DMS53 treated with DMSO at 0.1 percent for 48 hours (cell line): ENCODE measurements around the gene IFFO2.

Experiments
- DNase-seq: peaks from one replicate; lab custom pipeline; 2025; ENCODE audit not compliant: unreplicated experiment; lab: John Stamatoyannopoulos, UW

Gene IFFO2

GRCh38 chr1:18921516-18922251 lies 34.8 kb downstream of the IFFO2 start:
- DNase-seq: no peak

DNA sequence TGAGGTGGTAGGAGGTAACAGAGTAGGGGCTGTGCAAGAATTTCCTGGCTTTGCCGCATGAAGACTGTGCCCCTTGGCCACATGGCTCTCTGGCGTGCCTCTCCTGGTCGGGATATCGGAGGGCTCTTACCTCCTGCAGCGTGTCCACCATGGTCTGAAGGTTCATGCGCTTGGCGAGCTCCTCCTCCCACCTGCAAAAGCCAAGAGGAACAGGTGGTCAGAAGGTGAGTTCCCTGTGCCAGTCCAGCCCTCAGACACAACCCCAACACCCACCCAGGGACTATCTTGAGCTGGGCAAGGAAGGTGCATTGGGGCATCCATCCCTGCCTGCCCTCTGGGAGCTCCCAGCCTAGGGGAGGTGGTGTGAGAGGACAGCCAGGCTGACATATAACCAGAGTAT lies 35.5 kb downstream of the IFFO2 start:
- no peak for DNase-seq

- no peak for DNase-seq
These were observed 36.5 kb downstream of the IFFO2 start for GRCh38 chr1:18919956-18920355.

- no peak for DNase-seq
These were observed 37.1 kb downstream of the IFFO2 start for GRCh38 chr1:18919197-18919905.

- no peak for DNase-seq
These were observed 38.1 kb downstream of the IFFO2 start for GRCh38 chr1:18918417-18918816.

GRCh38 chr1:18917071-18917799 lies 39.2 kb downstream of the IFFO2 start:
- DNase-seq: no peak

GRCh38 chr1:18915341-18915740 lies 41.1 kb downstream of the IFFO2 start:
- no peak for DNase-seq

DNA sequence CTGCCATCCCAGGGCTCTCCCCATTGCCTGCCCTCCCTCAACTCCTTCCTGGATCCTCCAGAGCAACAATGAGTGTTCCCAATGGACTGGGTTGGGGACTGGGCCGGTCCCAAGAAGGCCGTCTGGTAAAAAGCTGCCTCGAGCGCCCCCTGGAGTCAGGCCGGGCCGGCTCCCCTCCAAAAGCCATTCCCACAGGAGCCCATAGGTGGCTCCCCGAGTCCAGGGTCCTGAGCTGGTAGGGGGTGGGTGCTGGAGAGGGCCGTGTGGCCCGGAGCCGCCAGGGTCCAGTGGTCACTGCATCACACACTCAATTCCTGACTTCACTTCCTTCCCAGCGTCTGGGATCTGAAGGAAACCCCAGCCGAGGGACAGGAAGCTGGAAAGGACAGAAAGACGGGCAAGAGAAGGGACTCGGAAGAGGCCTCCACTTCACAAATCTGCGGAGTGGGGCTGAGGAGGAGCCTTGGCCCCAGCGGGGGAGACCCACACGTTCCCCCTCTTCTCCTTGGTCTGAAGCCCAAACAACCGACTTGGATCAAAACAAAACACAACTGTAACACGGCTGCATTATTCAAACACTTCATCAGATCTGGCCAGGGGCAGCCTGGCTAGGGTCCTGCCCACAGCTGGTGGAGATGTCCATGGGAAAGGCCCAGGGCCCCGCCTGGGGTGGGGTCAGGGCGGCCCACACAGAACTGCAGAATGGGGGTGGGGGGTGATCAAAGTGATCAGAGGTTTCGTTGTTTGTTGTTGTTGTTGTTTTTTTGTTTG lies 43.2 kb downstream of the IFFO2 start:
- DNase-seq: peak; percentile 5

DNA sequence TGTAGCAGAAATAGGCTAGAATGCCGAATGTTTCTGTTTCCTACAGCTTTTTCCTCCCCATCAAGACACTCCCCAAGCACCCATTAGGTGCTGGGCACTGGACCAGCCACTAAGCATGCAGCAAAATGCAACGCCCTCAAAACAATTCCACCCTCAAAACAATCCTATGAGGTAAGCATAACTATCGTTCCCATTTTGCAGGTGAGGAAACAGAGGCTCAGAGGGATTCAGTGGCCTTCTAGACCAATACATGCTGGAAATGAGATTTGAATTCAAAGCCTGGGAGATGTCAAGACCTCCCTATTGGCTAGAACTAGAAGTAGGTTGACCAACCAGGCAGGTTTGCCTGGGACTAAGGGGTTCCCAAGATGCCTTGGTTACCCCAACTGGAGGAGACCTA lies 43.9 kb downstream of the IFFO2 start:
- DNase-seq: no peak

DNA sequence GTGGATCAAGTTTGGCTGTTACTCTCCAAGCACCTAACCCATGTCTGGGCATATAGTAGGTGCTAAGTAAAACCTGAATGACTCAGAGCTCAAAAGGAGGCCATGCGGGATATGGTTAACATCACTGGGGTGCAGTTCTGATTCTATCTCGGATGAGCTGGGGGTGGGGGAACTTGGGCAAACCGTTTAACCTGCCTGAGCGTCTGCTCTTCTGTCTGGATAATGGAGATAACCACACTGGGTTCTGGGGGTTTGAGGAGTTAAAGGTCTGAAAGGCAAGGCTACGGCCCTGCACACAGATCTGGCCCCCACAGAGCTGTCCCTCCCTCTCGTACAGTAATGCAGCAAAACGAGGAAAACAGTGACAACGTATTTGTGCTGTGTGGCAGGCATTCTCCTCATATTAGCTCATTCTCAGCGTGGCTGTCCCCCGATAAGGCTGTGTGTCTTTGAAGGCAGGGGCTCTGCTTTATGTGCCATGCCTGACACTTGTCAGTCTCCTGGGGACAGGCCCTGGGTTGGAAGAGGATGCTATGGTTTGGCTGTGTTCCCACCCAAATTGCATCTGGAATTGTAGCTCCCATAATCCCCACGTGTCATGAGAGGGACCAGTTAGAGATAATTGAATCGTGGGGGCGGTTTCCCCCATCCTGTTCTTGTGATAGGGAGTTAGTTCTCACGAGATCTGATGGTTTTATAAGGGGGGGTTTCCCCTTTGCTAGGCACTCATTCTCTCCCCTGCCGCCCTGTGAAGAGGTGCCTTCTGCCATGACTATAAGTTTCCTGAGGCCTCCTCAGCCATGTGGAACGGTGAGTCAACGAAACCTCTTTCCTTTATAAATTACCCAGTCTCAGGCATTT lies 47.3 kb downstream of the IFFO2 start:
- DNase-seq: no peak

- DNase-seq: no peak
These were observed 48.3 kb downstream of the IFFO2 start for GRCh38 chr1:18907917-18908845.

DNA sequence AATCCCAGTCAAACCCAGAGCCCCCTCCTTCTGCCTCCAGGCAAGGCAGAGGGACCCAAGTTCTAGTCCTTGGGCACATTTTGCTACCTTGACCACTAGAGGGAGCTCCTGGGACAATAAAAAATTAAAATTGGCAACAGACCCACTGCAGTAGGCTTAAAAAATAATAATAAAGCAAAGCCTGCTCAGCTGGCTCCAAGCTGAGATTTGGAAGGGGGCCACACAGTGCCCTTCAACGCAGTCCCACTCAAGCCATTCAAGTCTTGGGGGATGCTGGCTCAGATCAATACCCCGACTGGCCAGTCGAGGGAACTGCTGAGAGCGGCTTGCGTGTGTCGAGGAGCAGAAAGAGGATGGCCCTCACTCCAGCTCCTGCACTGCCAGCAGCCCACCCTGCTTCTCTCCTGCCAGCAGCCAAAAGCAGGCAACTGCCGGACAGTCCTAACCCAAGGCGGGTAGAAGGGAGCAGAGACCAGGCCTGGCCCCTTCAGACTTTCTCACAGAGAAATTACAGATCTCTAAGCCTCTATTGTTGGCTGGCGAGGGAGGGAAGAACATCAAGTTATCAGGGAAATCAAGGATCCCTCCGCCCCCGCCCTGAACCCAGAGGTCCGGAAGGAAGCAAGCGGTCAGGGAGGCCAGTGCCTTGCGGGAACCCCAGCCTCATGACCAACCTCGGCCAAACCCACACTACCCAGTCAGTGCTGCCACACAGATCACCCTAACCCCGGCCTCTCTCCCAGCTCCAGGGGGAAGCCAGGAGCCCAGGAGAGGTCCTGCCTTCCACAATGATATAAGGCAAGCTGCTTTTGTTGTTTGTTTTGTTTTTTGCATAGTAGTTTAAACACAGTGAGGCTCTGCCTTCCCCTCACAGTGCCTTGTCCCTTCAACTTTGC lies 49.2 kb downstream of the IFFO2 start:
- peak; percentile 50 for DNase-seq

DNA sequence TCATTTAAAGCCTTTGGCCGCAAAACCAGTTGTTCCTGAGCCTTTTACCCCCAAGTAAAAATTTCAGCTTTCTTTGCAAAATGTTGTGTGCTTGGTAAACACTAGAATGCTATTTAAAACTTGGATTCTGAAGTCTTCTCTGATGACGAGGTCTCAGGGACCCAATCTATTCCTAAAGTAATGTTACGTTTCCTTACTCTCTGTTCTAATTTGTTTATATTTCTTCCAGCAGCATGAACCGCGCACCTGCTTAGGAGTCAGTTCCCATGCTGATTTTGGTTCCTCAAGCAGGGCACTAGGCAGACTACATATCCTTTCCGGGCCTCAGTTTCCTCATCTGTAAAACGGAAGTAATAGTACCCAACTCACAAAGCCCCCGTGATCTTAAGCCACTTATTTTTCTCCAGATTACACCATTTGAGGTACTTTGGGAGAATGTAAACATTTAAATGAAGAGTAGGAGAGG lies 53.2 kb downstream of the IFFO2 start:
- DNase-seq: peak; percentile 27

DNA sequence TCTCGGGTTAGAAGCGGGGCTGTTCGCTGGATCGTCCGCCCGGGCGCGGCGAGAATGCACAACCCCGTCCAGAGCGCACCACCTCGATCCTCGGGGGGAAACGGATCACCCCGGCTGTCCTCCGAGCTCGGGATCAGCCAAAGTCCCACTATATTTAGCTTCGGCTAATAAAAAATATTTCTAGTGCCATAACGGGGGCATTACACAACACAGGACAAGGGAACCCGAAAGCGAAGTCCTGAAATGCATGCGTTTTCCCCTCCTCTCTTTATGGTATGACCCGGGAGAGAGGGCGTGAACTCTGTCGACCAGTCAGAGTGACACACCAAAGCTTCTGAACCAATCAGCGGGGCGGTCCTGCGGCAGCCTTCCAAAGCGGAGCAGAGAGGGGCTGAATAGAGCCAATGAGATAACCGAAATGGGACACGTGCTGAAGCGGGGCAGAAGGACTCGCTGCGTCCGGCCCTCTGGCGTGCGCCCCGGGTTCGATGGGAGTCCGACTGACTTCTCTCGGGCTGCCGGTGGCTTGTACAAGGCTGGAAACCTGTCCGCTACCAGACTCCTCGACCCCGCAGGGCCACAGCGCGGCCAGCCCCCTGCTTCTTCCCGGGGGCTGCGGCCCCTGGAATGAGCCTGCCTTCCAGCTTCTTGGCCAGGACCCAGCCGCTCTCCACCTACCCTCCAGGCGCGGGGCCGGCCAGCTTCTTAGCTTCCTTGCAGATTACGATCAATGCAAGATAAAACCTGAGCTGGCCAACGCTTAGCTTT lies 53.8 kb downstream of the IFFO2 start, which contains the start of gene ALDH4A1:
Gene ALDH4A1 (minus strand): TSS at position 33 of the 768 bp plus-strand sequence. CDS start 32 bp downstream, at position 1.
- peak; percentile 97 for DNase-seq

DNA sequence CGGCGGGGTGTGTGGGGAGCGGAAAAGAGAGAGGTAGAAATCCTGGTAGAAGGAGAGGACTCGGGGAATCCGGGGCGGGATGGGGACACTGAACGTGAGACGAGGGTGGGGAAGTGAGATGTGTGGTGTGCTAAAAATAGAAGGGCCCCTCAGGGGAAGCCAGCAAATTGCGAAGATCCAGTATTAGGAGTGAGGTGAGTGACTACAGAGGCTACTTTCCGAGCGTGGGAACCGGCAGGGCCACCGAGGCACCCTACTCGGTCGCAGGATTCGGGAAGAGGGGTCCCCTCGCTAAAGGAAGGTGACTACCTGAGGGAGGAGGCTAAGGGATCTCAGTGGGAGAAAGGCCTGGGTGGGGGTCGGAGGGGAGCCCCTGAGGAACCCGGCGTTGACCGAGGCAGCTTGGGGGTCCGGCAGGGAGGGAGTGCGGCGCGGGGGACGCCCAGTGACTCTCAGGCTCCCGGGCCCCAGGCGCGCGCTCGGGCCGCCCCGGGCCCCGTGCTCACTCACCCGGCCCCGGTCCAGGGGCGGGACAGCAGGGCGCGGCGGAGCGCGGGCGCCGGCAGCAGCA lies 54.4 kb downstream of the IFFO2 start:
- DNase-seq: peak; percentile 2

DNA sequence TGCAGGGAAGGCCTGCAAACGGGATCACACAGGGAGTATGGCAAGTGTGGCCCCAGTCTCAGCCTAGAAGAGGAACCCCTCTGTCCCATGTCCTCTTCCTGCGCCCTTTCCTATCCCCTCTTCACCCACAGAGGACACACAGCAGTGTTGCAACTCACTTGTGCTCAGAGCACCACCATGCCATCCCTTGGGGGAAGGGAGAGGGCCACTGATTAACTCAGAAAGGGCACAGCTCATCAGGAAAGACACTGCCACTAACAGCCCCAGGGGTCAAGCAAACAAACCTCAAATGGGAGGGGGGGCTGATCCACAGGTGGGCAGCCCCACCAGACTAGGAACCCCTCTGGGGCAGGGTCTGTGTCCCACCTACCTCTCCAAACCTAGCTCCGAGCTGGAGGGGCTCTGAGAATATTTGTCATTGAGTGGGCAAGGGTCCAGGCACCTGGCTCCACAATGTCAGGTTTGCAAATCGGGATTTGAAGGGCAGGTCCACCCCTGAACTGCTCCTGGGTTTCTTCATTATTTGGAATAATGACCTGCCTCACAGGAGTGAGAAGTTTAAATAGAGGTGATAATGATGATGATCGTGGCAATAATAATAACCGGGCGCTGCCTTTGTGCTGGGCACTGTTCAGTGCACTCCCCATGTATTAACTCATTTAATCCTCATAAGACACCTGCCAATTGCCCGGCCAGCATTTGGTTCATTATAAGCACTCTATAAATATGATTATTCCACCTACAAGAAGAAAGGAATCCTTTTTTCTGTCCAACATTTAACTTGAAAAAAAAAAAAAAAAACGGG lies 55.1 kb downstream of the IFFO2 start:
- DNase-seq: no peak
